Measurements from ENCODE around the gene HS2ST1.

Gene HS2ST1

DNA sequence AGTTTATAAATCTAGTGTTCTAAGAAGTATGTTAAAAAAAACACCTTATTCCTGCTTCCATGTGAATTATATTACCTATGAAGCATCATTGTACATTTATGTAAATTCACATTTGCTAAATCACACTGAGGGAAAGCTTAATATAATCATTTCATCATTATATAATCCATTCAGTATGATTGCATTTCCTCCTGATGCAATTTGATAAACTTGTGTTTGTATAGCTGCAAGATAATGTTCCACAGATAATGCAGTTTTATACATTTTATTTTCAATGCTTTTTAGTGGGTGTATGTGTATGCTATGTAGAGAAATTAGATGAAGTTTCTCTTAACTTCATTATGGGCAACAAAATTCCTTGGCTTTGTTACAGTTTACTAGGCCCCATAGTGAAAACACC lies 79.6 kb downstream of the HS2ST1 start:
- Histone ChIP-seq H3K27ac (no peak overlapping the region), H3K4me1 (no peaks in the 10 kb centered on the region), H3K9me3 (no peaks in the 10 kb centered on the region), H3K4me3 (no peak overlapping the region), H3K36me3 (no peaks in the 10 kb centered on the region), H3K27me3 (no peaks in the 10 kb centered on the region)
- DNase-seq, result no peak
- intact Hi-C loops (cut with DNase I; ENCODE audit: low total_unique reads), result no loop called here
- TF ChIP-seq, protein P1, sequence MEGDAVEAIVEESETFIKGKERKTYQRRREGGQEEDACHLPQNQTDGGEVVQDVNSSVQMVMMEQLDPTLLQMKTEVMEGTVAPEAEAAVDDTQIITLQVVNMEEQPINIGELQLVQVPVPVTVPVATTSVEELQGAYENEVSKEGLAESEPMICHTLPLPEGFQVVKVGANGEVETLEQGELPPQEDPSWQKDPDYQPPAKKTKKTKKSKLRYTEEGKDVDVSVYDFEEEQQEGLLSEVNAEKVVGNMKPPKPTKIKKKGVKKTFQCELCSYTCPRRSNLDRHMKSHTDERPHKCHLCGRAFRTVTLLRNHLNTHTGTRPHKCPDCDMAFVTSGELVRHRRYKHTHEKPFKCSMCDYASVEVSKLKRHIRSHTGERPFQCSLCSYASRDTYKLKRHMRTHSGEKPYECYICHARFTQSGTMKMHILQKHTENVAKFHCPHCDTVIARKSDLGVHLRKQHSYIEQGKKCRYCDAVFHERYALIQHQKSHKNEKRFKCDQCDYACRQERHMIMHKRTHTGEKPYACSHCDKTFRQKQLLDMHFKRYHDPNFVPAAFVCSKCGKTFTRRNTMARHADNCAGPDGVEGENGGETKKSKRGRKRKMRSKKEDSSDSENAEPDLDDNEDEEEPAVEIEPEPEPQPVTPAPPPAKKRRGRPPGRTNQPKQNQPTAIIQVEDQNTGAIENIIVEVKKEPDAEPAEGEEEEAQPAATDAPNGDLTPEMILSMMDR (IDR thresholded peaks at IDR 0.05), result no peak

DNA sequence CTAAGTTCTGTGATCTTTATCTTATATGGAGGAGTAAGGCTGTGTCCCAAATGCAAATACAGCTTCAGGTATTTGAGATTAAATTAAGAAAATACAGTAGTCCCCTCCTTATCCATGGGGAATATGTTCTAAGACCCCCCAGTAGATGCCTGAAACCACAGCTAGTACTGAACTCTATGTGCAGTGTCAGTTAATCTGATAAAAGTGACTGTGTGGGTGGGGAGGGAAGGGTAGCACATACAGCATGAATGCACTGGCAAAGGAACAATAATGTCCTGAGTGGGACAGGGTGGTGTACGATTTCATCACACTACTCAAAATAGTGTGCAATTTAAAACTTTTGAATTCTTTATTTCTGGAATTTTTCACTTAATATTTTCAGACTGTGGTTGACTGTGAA lies 83.1 kb downstream of the HS2ST1 start:
- Histone ChIP-seq H3K9me3 (no peaks in the 10 kb centered on the region), H3K4me1 (no peaks in the 10 kb centered on the region), H3K27me3 (no peaks in the 10 kb centered on the region), H3K27ac (no peak overlapping the region), H3K4me3 (no peak overlapping the region), H3K36me3 (no peaks in the 10 kb centered on the region)
- TF ChIP-seq, protein P1 (IDR thresholded peaks at IDR 0.05), result no peak
- DNase-seq, result no peak
- intact Hi-C loops (cut with DNase I; ENCODE audit: low total_unique reads), result no loop called here

DNA sequence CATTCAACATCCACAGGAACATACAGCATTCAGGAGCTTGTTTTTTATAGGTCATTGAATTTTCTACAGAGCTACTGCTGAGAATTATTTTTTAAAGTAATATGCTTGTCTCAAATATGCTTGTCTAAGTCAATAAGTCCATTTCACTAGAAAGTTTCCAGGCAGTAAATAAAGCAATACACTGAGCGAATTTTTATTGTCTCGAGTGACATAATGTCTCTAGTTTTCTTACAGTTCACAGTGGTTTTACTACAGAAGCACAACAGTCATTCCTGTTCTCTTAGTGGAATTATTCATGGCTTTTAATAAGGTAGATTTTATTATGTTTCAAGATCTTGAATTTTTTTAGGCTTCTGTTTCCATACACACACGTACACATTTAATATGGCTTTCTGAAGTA lies 83.8 kb downstream of the HS2ST1 start:
- H3K4me1 ChIP-seq, result no peaks in the 10 kb centered on the region
- H3K27ac ChIP-seq, result no peak overlapping the region
- no peaks in the 10 kb centered on the region for H3K27me3 ChIP-seq
- H3K4me3 ChIP-seq, result no peak overlapping the region
- no peaks in the 10 kb centered on the region for H3K9me3 ChIP-seq
- TF ChIP-seq, protein P1 (IDR thresholded peaks at IDR 0.05), result no peak
- no peaks in the 10 kb centered on the region for H3K36me3 ChIP-seq
- intact Hi-C loops (cut with DNase I; ENCODE audit: low total_unique reads), result no loop called here
- DNase-seq, result no peak

DNA sequence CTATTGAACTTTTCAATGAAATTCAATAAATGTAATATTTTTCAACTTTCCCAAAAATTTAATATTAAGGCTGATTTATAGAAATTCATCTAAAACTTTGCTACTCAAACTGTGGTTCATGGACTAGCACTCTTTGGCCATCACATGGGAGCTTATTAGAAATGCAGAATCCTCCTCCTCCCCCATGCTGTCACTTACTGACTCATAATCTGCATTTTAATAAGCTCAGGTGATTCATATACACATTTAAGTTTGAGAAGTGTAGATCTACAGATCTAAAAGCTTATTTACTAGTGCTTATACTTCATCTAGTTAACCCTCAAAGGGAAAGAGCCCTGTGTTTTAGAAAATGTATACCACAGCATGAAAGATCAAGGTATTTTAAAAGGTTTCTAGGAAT lies 84.3 kb downstream of the HS2ST1 start:
- Histone ChIP-seq H3K36me3 (no peaks in the 10 kb centered on the region), H3K27me3 (no peaks in the 10 kb centered on the region), H3K4me1 (no peaks in the 10 kb centered on the region), H3K4me3 (no peak overlapping the region), H3K27ac (no peak overlapping the region), H3K9me3 (no peaks in the 10 kb centered on the region)
- intact Hi-C loops (cut with DNase I; ENCODE audit: low total_unique reads), result no loop called here
- no peak for DNase-seq
- TF ChIP-seq, protein P1 (IDR thresholded peaks at IDR 0.05), result no peak

DNA sequence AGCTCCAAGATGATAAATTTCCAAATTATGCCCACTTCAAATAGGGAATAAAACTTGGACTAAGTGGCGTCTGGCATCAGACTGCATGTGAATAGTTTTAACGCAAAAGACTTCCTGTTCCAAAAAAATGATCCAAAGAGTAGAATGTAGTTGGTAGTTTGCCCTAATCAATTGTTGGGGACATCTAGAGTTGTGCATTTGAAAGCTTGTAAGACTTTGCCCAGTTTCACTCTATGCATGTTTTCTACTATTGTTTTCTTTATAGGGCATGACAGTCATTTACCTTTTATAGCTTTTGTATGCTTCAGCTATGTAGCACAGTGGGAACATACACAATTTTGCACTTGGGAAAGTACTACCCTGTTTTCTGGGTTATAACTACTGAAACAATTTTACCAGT lies 86.0 kb downstream of the HS2ST1 start:
- H3K9me3 ChIP-seq, result no peaks in the 10 kb centered on the region
- no peak overlapping the region for H3K4me3 ChIP-seq
- TF ChIP-seq, protein P1 (IDR thresholded peaks at IDR 0.05), result no peak
- no peak for DNase-seq
- intact Hi-C loops (cut with DNase I; ENCODE audit: low total_unique reads), result no loop called here
- H3K4me1 ChIP-seq, result no peaks in the 10 kb centered on the region
- H3K36me3 ChIP-seq, result no peaks in the 10 kb centered on the region
- H3K27ac ChIP-seq, result no peak overlapping the region
- H3K27me3 ChIP-seq, result no peaks in the 10 kb centered on the region

DNA sequence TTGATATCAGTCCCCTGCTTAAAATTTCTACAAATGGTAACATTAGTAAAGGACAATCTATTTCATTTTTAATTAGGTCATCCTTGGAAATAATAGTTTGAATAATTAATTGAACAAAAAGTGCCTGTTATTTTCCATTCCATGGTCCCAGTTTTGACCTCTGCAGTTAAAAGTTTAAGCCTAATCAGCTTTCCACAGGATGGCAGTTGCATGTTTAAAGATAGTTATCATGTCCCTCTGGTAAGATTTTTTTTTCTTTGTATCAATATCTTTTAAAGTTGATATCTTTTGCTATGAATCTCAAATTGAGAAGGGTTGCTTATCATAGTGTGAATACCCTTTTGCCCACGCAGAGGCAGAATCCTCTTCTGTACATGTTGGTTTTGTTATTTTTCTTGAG lies 90.4 kb downstream of the HS2ST1 start:
- DNase-seq, result no peak
- intact Hi-C loops (cut with DNase I; ENCODE audit: low total_unique reads), result no loop called here
- no peaks in the 10 kb centered on the region for H3K4me1 ChIP-seq
- H3K27me3 ChIP-seq, result no peaks in the 10 kb centered on the region
- H3K4me3 ChIP-seq, result no peak overlapping the region
- TF ChIP-seq, protein P1 (IDR thresholded peaks at IDR 0.05), result no peak
- H3K27ac ChIP-seq, result no peak overlapping the region
- no peaks in the 10 kb centered on the region for H3K9me3 ChIP-seq
- no peaks in the 10 kb centered on the region for H3K36me3 ChIP-seq
